ENCODE measurements around the gene SNX1. TPM values are rescaled to one million over a fixed set of nuclear protein-coding genes. Genes with fewer than 3 reads are reported as not detected.

SNX1 gene
- total and polyA plus RNA-seq, 10 of the 15 experiments (the other 5 are each of a cell fraction or from before 2014, with no cell fraction given): 17.8 to 115 (median 96.3) TPM

DNA sequence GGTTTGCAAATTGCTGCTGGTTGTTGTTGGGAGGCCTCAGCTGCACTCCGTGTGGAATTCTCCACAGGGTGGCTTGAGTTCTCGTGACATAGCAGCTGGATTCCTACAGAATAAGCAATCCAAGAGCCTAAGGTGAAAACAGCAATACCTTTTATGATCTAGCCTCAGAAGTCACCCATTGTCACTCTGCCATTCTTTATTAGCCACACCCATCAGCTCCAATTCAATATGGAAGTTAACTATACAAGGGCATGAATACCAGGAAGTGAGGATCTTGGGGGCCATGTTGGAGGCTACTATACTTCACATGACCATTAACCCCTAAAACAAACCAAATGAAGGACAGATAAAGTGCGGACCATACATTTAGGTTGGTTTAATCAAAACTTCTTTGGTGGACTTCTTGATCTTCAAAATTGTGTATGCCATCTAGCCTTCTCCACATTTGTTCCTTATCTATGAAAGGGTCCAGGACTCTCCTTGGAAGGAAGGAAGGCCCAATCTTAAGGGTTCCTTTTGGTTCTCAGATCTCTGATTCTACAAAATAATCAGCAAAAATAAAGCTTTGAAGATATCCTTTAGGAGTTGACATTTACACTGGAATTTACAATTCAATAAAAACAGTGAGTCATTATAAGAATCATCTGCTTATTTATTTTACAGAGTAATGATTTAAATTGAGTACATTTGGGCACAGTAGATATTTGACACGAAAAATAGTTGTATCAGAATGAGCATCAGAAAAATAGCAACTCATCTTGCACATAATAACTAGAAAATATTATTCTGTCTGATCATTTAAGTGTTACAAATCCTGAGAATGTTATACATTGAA lies 23.6 kb upstream of the SNX1 start:
- Histone ChIP-seq H3K79me2 (ENCODE audit: control insufficient read depth, insufficient read depth, low read length) (no peaks in the 10 kb centered on the region), H3K9me3 (replicated peaks; ENCODE audit: control insufficient read depth, insufficient read depth, low read length) (no peaks in the 10 kb centered on the region), H3K9ac (ENCODE audit: control insufficient read depth, insufficient read depth, low read length) (no peak overlapping the region), H3K27ac (ENCODE audit: control insufficient read depth, insufficient read depth) (no peak overlapping the region), H3K4me3 (no peak overlapping the region), H3K27me3 (replicated peaks in 1 of 2; ENCODE audit: control insufficient read depth in 2 of 2, insufficient read depth in 2 of 2, low read length in 1 of 2) (no peaks in the 10 kb centered on the region), H3K36me3 (ENCODE audit: control insufficient read depth in 2 of 2, insufficient read depth in 2 of 2, low read length in 1 of 2) (peaks cover 7 to 23% of the 10 kb centered on the region in 2 experiments), H3K4me2 (ENCODE audit: control insufficient read depth, insufficient read depth) (no peak overlapping the region), H3K4me1 (ENCODE audit: control insufficient read depth, insufficient read depth, low read length) (peaks cover 13% of the 10 kb centered on the region), H2AFZ (ENCODE audit: control insufficient read depth, low read depth, low read length) (no peak overlapping the region), H4K20me1 (ENCODE audit: control insufficient read depth, insufficient read depth) (no peaks in the 10 kb centered on the region)
- intact Hi-C loops (cut with micrococcal nuclease; ENCODE audit: unreplicated experiment) (no loop called here), in situ Hi-C loops (cut with MboI) (no loop called here)
- DNase-seq (ENCODE audit: low read depth, low spot score) (no peak), ATAC-seq (no peak), FAIRE-seq (peak; percentile 76)
- SMC1A ChIA-PET (ENCODE audit: uncharacterized antibody, unreplicated experiment): interaction anchor here (0.7 to 2.2 kb wide), 6 partner anchors 17 to 462 kb away, joined by 3 to 7 read pairs (median 4); partner anchors contain the start of gene CIAO2A
- 98% methylated on average over 4 of the region's 4 CpGs for WGBS (ENCODE audit: insufficient coverage, insufficient replicate concordance, low lambda C conversion rate, missing lambda C conversion rate)
- CTCF ChIA-PET: interaction anchor here (1.0 to 9.2 kb wide), 8 partner anchors 6 to 320 kb away, joined by 3 to 73 read pairs (median 4); partner anchors contain the start of genes CIAO2A and DAPK2
- POLR2A ChIA-PET: interaction anchor here (1.0 to 1.3 kb wide), 2 partner anchors 19 to 42 kb away, joined by 3 read pairs; no protein-coding TSS in a partner anchor
- RAD21 ChIA-PET (ENCODE audit: unreplicated experiment): no interaction called here
- TF ChIP-seq JUND (IDR thresholded peaks at IDR 0.05; ENCODE audit: low read depth, low read length) (no peak), E4F1 (IDR thresholded peaks at IDR 0.05; ENCODE audit: borderline replicate concordance, partially characterized antibody) (no peak), POU2F2 (IDR thresholded peaks at IDR 0.05; ENCODE audit: borderline replicate concordance, low read depth, low read length) (no peak), POLR2AphosphoS5 (IDR thresholded peaks at IDR 0.05; ENCODE audit: low read length) (no peak), SPI1 (IDR thresholded peaks at IDR 0.05; ENCODE audit: borderline replicate concordance, insufficient read depth, low read depth, low read length) (no peak), FOS (IDR thresholded peaks at IDR 0.05; ENCODE audit: borderline replicate concordance, extremely low read depth, insufficient read length) (no peak), MLLT1 (IDR thresholded peaks at IDR 0.05) (no peak), STAT3 (IDR thresholded peaks at IDR 0.05; ENCODE audit: low read depth, low read length) (no peak), TCF3 (IDR thresholded peaks at IDR 0.05; ENCODE audit: borderline replicate concordance, insufficient read depth, low read depth, low read length) (no peak), IRF3 (IDR thresholded peaks at IDR 0.05) (no peak), GATAD2B (conservative IDR thresholded peaks at IDR 0.05; ENCODE audit: low read depth) (no peak), MEF2A (IDR thresholded peaks at IDR 0.05; ENCODE audit: insufficient read depth, low read depth, low read length) (no peak), HCFC1 (IDR thresholded peaks at IDR 0.05; ENCODE audit: low read length) (no peak), ZNF384 (IDR thresholded peaks at IDR 0.05; ENCODE audit: borderline replicate concordance, low read depth, low read length) (no peak), RFX5 (IDR thresholded peaks at IDR 0.05; ENCODE audit: low read depth, low read length) (no peak), CBFB (IDR thresholded peaks at IDR 0.05; ENCODE audit: low read depth) (no peak), SIN3A (IDR thresholded peaks at IDR 0.05; ENCODE audit: low read depth, low read length) (no peak), HDGF (IDR thresholded peaks at IDR 0.05) (no peak), CEBPB (IDR thresholded peaks at IDR 0.05; ENCODE audit: borderline replicate concordance in 1 of 2, low read depth in 2 of 2, low read length in 2 of 2) (no peak)
- no TSS peak for BruUV-seq (replicated peaks)

All from GM12878 (cell line).